T-cell (primary cell): ENCODE measurements around the gene CAMKV. TPM values are rescaled to one million over a fixed set of nuclear protein-coding genes. Genes with fewer than 3 reads are reported as not detected.
"Not testable (repeated sequence)": the region's sequence is repeated elsewhere in the genome, so short reads cannot be mapped to it uniquely, and the experiment has no call there.

Experiments used
- ATAC-seq, 4 experiments: fragments of 200-7000 bp in 3 of 4; fragments of 150-1000 bp in 1 of 4; cut with Tn5 transposase; replicated peaks in 1 of 4; 1 replicate in 3 of 4; 2 replicates in 1 of 4; pipeline ENCODE4 v1.10.0; 2021; ENCODE audit warnings: moderate library complexity in 3 of 4, mild to moderate bottlenecking in 2 of 4, moderate number of reproducible peaks in 1 of 4
- CTCF ChIA-PET, 2 donors: fragments of 300-600 bp; sonication (Branson Sonifier 250); formaldehyde crosslinking; loops; one replicate each; lab custom pipeline; 2022; ENCODE audit warnings: antibody characterized with exemption in 2 of 2; lab: Charles Lee
- POLR2A ChIA-PET, 2 donors: fragments of 300-600 bp; sonication (Branson Sonifier 250); formaldehyde crosslinking; loops; one replicate each; lab custom pipeline; 2022; ENCODE audit warnings: antibody characterized with exemption in 2 of 2; lab: Charles Lee
- DNase-seq, 35 experiments: peaks; one replicate each; pipeline versions ENCODE4 v3.0.0 to v3.0.0-alpha.2; 2013 to 2023
- H3K27ac ChIP-seq: one replicate; pipeline ENCODE4 v1.5.1; 2013; ENCODE audit warnings: low read length
- H3K27me3 ChIP-seq, 2 experiments: replicated peaks in 1 of 2; 1 replicate in 1 of 2; 2 replicates in 1 of 2; pipeline versions ENCODE4 v1.6.1 to v1.7.0; 2013; ENCODE audit warnings: low read length in 1 of 2, mixed read lengths in 1 of 2; ENCODE audit not compliant: control insufficient read depth in 2 of 2, insufficient read depth in 2 of 2; ENCODE audit errors: extremely low read depth in 1 of 2
- H3K36me3 ChIP-seq, 2 donors: 1 replicate in 1 of 2; 2 replicates in 1 of 2; pipeline versions ENCODE4 v1.6.1 to v1.7.0; 2013; ENCODE audit warnings: low read length in 1 of 2; ENCODE audit not compliant: control insufficient read depth in 2 of 2, insufficient read depth in 1 of 2; ENCODE audit errors: extremely low read depth in 1 of 2
- H3K4me1 ChIP-seq, 2 experiments: 1 replicate in 1 of 2; 2 replicates in 1 of 2; pipeline versions ENCODE4 v1.6.1 to v1.7.0; 2013; ENCODE audit warnings: low read length in 2 of 2, mixed read lengths in 1 of 2; ENCODE audit not compliant: insufficient read depth in 2 of 2, control insufficient read depth in 1 of 2; ENCODE audit errors: extremely low read depth in 1 of 2
- H3K4me3 ChIP-seq, 2 donors: 1 replicate in 1 of 2; 2 replicates in 1 of 2; pipeline versions ENCODE4 v1.5.1 to v1.7.0; 2013; ENCODE audit warnings: mild to moderate bottlenecking in 2 of 2, low read length in 1 of 2, moderate library complexity in 1 of 2; ENCODE audit not compliant: control insufficient read depth in 1 of 2; ENCODE audit errors: extremely low read depth in 1 of 2
- H3K9me3 ChIP-seq: 2 replicates; pipeline ENCODE4 v1.7.0; 2013
- H3K27ac Mint-ChIP-seq, 2 donors: one replicate each; pipeline ENCODE4 v1.8.0; 2020 to 2021; ENCODE audit warnings: mild to moderate bottlenecking in 2 of 2, mixed read lengths in 2 of 2
- H3K27me3 Mint-ChIP-seq, 2 donors: one replicate each; pipeline ENCODE4 v1.8.0; 2021 to 2022; ENCODE audit warnings: mixed read lengths in 2 of 2
- H3K36me3 Mint-ChIP-seq: one replicate; pipeline ENCODE4 v1.8.0; 2021; ENCODE audit warnings: mixed read lengths
- H3K4me1 Mint-ChIP-seq, 3 donors: one replicate each; pipeline ENCODE4 v1.8.0; 2020 to 2022; ENCODE audit warnings: mixed read lengths in 3 of 3, mild to moderate bottlenecking in 1 of 3
- H3K4me3 Mint-ChIP-seq, 3 donors: one replicate each; pipeline ENCODE4 v1.8.0; 2020 to 2022; ENCODE audit warnings: mild to moderate bottlenecking in 3 of 3, mixed read lengths in 3 of 3, moderate library complexity in 3 of 3
- H3K9me3 Mint-ChIP-seq, 3 donors: one replicate each; pipeline ENCODE4 v1.8.0; 2020 to 2022; ENCODE audit warnings: mixed read lengths in 3 of 3
- WGBS: methylation state at CpG from one replicate; pipeline ENCODE4 v1.1.5; 2013; ENCODE audit warnings: missing lambda C conversion rate; ENCODE audit not compliant: insufficient coverage; 5-methylcytosine and 5-hydroxymethylcytosine counted together
- total RNA-seq, 35 experiments: library from RNA in 6 of 35; stranded (reverse) in 6 of 35; fragments of 120-200 nt in 1 of 35; gene quantifications; one replicate each; pipeline versions ENCODE4 v1.2.1 to v1.2.4 and lab custom pipeline; 2013 to 2026

CAMKV gene
- total RNA-seq (under 1 TPM in 3 of 5 donors, not detected in 2; 0.18 to 0.35 (median 0.28) TPM), total RNA-seq (lab: John Stamatoyannopoulos, UW) (0 to 2.0 (median 0.23) reads per million in 29 experiments)
- total RNA-seq (2013): not detected

- ChIA-PET POLR2A (no interaction called here), CTCF (no interaction called here)
- no peaks in the 10 kb centered on the region for H3K36me3 ChIP-seq
- H3K9me3 Mint-ChIP-seq: no peaks in the 10 kb centered on the region
- peaks cover 5 to 71% of the 10 kb centered on the region in 2 experiments for H3K27me3 ChIP-seq
- H3K4me1 Mint-ChIP-seq: peaks cover 3 to 10% (median 6%) of the 10 kb centered on the region in 3 donors
- ATAC-seq (peak; percentile 72 to 79 (median 78)), DNase-seq (peak in 21 of 35 experiments; percentile 8 to 38 (median 18))
- H3K4me3 ChIP-seq: peak within 1 kb of the TSS; percentile 32 to 52
- H3K27ac ChIP-seq: no peak within 1 kb of the TSS
- H3K27ac Mint-ChIP-seq: no peak within 1 kb of the TSS
- H3K4me3 Mint-ChIP-seq: peak within 1 kb of the TSS; percentile 21 to 61 (median 28)
- WGBS: 1% methylated on average over 58 of the region's 59 CpGs
- no peaks in the 10 kb centered on the region for H3K9me3 ChIP-seq
- H3K27me3 Mint-ChIP-seq: peaks cover 21 to 34% of the 10 kb centered on the region in 2 donors
- no peaks in the 10 kb centered on the region for H3K36me3 Mint-ChIP-seq
- H3K4me1 ChIP-seq: peaks cover 0 to 21% of the 10 kb centered on the region in 2 experiments
Observed at GRCh38 chr3:49869525-49870126, at the start of gene CAMKV. Gene CAMKV (minus strand): TSS chr3:49869906. CDS start chr3:49862388, 7,518 bp downstream.

DNA sequence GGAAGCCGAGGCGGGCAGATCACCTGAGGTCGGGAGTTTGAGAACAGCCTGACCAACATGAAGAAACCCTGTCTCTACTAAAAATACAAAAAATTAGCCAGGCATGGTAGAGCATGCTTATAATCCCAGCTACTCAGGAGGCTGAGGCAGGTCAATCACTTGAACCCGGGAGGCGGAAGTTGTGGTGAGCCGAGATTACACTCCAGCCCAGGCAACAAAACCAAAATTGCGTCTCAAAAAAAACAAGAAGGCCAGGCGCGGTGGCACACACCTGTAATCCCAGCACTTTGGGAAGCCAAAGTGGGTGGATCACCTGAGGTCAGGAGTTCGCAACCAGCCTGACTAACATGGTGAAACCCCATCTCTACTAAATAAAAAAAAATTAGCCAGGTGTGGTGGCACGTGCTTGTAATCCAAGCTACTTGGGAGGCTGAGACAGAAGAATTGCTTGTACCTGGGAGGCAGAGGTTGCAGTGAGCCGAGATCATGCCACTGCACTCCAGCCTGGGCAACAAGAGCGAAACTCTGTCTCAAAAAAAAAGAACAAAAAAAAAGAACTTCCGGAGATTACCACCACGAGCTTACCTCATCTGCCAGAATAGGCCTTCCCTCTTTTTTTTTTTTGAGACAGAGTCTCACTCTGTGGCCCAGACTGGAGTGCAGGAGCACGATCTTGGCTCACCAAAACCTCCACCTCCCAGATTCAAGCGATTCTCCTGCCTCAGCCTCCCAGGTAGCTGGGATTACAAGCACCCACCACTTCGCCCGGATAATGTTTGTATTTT is 48.3 kb upstream of the CAMKV start:
- 75% methylated on average over 7 of the region's 19 CpGs for WGBS
- H3K36me3 Mint-ChIP-seq, POLR2A ChIA-PET, H3K9me3 Mint-ChIP-seq, H3K27ac ChIP-seq, H3K27me3 ChIP-seq, H3K4me3 ChIP-seq, DNase-seq, H3K36me3 ChIP-seq, H3K4me3 Mint-ChIP-seq, H3K9me3 ChIP-seq, H3K4me1 Mint-ChIP-seq, H3K27ac Mint-ChIP-seq, H3K4me1 ChIP-seq, H3K27me3 Mint-ChIP-seq: not testable (repeated sequence)
- CTCF ChIA-PET: interaction anchor here in 1 of 2 donors (0.7 kb wide), 1 partner anchor 10 kb away, joined by 3 read pairs; no protein-coding TSS in a partner anchor
- ATAC-seq: peak in 1 of 4 experiments; percentile 55

DNA sequence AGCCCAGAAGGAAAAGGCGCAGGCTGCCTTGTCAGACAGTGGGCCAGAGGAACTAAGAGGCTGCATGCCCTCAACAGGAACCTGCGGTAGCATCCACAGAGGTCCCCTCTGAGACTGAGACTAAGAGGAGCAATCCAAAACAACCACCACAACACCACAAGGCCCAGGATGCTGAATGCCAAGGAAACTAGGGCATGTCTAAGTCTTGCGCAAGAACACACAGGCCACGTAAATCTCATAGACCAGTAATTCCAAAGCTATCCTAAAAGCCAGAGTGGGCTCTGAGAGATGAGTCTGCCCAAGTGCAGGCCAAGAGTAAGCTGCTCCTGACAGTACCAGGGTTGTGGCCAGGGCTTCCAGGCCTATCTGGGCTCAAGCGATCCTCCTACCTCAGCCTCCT is 47.0 kb upstream of the CAMKV start:
- H3K36me3 Mint-ChIP-seq: peaks cover 21% of the 10 kb centered on the region
- no peaks in the 10 kb centered on the region for H3K27me3 Mint-ChIP-seq
- no peak overlapping the region for H3K27ac Mint-ChIP-seq
- 94% methylated on average over 5 of the region's 5 CpGs for WGBS
- CTCF ChIA-PET: no interaction called here
- Histone ChIP-seq H3K27me3 (no peaks in the 10 kb centered on the region), H3K36me3 (peaks cover 12 to 17% of the 10 kb centered on the region in 2 donors), H3K4me1 (no peaks in the 10 kb centered on the region), H3K4me3 (no peak overlapping the region), H3K9me3 (no peaks in the 10 kb centered on the region), H3K27ac (no peak overlapping the region)
- H3K4me1 Mint-ChIP-seq: peaks cover 0 to 6% (median 3%) of the 10 kb centered on the region in 3 donors
- POLR2A ChIA-PET: no interaction called here
- H3K9me3 Mint-ChIP-seq: no peaks in the 10 kb centered on the region
- no peak for ATAC-seq
- DNase-seq: no peak
- no peak overlapping the region for H3K4me3 Mint-ChIP-seq

- ATAC-seq (no peak), DNase-seq (no peak)
- Mint-ChIP-seq H3K4me1 (peaks cover 0 to 6% (median 3%) of the 10 kb centered on the region in 3 donors), H3K27me3 (no peaks in the 10 kb centered on the region), H3K9me3 (no peaks in the 10 kb centered on the region), H3K27ac (no peak overlapping the region), H3K36me3 (peaks cover 29% of the 10 kb centered on the region), H3K4me3 (no peak overlapping the region)
- H3K36me3 ChIP-seq: peaks cover 17 to 21% of the 10 kb centered on the region in 2 donors
- no CpG with 5 or more reads among the region's 2 CpGs for WGBS
- CTCF ChIA-PET: no interaction called here
- H3K9me3 ChIP-seq: no peaks in the 10 kb centered on the region
- no peak overlapping the region for H3K4me3 ChIP-seq
- no peaks in the 10 kb centered on the region for H3K27me3 ChIP-seq
- no peaks in the 10 kb centered on the region for H3K4me1 ChIP-seq
- H3K27ac ChIP-seq: no peak overlapping the region
- POLR2A ChIA-PET: interaction anchor here in 1 of 2 donors (0.7 kb wide), 1 partner anchor 12 kb away, joined by 5 read pairs; no protein-coding TSS in a partner anchor
Observed at GRCh38 chr3:49914906-49915305, 45.2 kb upstream of the CAMKV start.

GRCh38 chr3:49912881-49913281 is 43.2 kb upstream of the CAMKV start:
- DNase-seq (no peak), ATAC-seq (no peak)
- H3K27ac Mint-ChIP-seq: no peak overlapping the region
- peaks cover 0 to 2% (median 0%) of the 10 kb centered on the region in 3 donors for H3K4me1 Mint-ChIP-seq
- peaks cover 31% of the 10 kb centered on the region for H3K36me3 Mint-ChIP-seq
- Histone ChIP-seq H3K9me3 (no peaks in the 10 kb centered on the region), H3K27ac (no peak overlapping the region), H3K4me1 (no peaks in the 10 kb centered on the region), H3K27me3 (no peaks in the 10 kb centered on the region), H3K4me3 (no peak overlapping the region), H3K36me3 (peaks cover 21 to 36% of the 10 kb centered on the region in 2 donors)
- no peaks in the 10 kb centered on the region for H3K9me3 Mint-ChIP-seq
- no peak overlapping the region for H3K4me3 Mint-ChIP-seq
- 93% methylated on average over 3 of the region's 4 CpGs for WGBS
- no peaks in the 10 kb centered on the region for H3K27me3 Mint-ChIP-seq
- ChIA-PET POLR2A (no interaction called here), CTCF (no interaction called here)

GRCh38 chr3:49911611-49912010 is 41.9 kb upstream of the CAMKV start:
- WGBS: 92% methylated on average over 15 of the region's 15 CpGs
- peaks cover 28% of the 10 kb centered on the region for H3K36me3 Mint-ChIP-seq
- no peaks in the 10 kb centered on the region for H3K9me3 Mint-ChIP-seq
- no peaks in the 10 kb centered on the region for H3K27me3 ChIP-seq
- no peaks in the 10 kb centered on the region for H3K27me3 Mint-ChIP-seq
- H3K4me3 ChIP-seq: no peak overlapping the region
- DNase-seq (no peak), ATAC-seq (no peak)
- no peak overlapping the region for H3K27ac ChIP-seq
- ChIA-PET POLR2A (no interaction called here), CTCF (no interaction called here)
- no peaks in the 10 kb centered on the region for H3K9me3 ChIP-seq
- H3K4me1 ChIP-seq: peaks cover 2% of the 10 kb centered on the region in 2 experiments
- H3K27ac Mint-ChIP-seq: no peak overlapping the region
- H3K36me3 ChIP-seq: peaks cover 20 to 37% of the 10 kb centered on the region in 2 donors
- no peak overlapping the region for H3K4me3 Mint-ChIP-seq
- H3K4me1 Mint-ChIP-seq: peaks cover 2 to 5% (median 4%) of the 10 kb centered on the region in 3 donors
